ENCODE data around the gene BICDL1.

BICDL1 gene

GRCh38 chr12:120106151-120106550, 117.1 kb downstream of the BICDL1 start:
- DNase-seq (ENCODE audit: low read depth) = no peak
- H3K4me3 ChIP-seq (ENCODE audit: low read depth, low read length) = no peak overlapping the region
- TF ChIP-seq, protein P1, sequence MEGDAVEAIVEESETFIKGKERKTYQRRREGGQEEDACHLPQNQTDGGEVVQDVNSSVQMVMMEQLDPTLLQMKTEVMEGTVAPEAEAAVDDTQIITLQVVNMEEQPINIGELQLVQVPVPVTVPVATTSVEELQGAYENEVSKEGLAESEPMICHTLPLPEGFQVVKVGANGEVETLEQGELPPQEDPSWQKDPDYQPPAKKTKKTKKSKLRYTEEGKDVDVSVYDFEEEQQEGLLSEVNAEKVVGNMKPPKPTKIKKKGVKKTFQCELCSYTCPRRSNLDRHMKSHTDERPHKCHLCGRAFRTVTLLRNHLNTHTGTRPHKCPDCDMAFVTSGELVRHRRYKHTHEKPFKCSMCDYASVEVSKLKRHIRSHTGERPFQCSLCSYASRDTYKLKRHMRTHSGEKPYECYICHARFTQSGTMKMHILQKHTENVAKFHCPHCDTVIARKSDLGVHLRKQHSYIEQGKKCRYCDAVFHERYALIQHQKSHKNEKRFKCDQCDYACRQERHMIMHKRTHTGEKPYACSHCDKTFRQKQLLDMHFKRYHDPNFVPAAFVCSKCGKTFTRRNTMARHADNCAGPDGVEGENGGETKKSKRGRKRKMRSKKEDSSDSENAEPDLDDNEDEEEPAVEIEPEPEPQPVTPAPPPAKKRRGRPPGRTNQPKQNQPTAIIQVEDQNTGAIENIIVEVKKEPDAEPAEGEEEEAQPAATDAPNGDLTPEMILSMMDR (conservative IDR thresholded peaks at IDR 0.05; ENCODE audit: low read depth, low read length) = no peak

DNA sequence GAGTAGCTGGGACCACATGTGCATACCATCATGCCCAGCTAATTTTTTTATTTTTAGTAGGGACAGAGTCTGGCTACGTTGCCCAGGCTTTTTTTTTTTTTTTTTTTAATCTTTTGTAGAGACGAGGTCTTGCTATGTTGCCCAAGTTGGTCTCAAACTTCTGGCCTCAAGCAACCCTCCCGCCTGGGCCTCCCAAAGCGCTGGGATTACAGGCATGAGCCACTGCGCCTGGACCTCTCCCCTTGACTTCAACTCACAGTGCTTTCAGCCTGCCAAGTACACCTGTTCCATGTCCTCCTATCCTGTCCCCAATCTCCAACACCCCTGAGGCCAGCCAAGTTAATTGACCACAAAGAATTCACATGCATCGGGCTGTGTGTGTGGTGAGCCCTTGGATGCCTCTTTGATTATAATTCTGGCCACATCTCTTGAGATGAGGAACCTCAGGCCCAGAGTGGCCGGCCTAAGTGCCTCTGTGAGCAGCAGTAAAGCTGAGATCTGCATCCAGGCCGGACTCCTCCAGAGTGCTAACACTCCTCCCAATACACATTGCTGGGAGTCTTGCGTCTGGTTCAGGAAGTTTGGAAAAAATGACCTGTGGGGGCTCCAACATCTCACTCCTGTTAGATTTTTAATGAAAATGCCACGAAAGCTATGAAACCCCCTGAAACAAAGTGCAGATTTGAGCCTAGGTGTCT, 120.7 kb downstream of the BICDL1 start:
- DNase-seq (ENCODE audit: low read depth) = no peak
- TF ChIP-seq, protein P1 (conservative IDR thresholded peaks at IDR 0.05; ENCODE audit: low read depth, low read length) = no peak

DNA sequence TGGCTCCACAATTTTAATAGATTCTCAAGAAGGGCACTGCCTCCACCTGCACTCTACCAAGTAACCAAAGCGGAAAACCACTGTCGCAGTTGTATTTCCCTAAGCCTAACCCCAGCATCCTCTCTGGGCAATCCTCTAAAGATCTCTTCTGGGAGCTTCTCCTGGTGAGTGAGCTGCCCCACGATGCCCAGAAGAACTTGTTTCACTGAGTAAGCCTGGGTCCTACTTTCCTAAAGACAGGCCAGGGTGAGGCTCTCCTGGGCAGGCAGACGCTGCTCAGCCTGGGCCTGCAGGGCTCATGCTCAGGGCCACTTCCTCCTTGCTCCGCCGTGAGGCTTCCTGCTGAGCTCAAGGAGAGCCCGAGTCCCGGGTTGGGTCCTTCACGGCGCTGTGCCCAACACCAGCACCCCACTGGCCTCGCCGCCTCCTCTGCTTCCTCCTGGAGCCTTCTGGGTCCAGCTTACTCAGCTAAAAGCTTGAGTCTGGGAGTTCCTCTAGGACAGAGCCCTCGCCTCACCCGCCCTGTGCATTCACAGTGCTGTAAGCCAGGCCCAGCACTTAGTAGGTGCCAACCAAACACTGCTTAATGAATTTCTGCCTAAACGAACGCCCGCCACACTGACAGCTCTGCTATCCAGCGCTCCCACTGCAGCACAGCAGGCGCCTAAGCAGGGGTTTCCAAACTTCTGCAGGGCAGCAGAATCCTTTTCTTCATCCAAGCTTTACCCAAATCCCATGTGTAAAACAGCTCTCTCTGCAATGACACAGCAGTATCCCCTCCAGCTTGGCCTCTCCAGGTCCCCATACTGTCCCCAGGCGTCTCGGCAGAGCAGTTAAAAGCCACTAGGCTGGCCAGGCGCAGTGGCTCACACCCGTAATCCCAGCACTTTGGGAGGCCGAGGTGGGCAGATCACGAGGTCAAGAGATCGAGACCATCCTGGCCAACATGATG, 121.8 kb downstream of the BICDL1 start:
- no peak overlapping the region for H3K4me3 ChIP-seq (ENCODE audit: low read depth, low read length)
- TF ChIP-seq, protein P1 (conservative IDR thresholded peaks at IDR 0.05; ENCODE audit: low read depth, low read length) = no peak
- peak; percentile 53 for DNase-seq (ENCODE audit: low read depth)

More for the DNA sequence above, 120.7 kb downstream of the BICDL1 start:
- no peak overlapping the region for H3K4me3 ChIP-seq (ENCODE audit: low read depth, low read length)

DNA sequence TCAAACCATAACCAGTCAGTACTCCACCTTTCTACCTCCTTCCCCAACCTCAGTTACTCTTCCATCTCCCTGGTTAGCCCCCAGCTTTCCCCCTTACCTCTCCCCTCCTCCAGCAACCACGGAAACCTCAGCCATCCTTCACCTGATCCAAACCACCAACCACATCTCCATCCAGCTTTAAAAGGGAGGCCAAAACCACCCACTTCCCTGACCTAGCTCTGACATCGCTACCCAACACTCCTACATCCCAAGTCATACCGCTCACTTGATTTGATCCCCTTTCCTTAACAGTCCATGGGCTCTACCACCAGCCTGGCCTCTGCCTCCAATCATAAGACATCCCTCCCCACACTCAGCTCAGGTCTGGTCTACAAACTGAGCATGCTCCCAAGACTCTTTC, 126.0 kb downstream of the BICDL1 start:
- no peak for DNase-seq (ENCODE audit: low read depth)
- peak overlapping the region; percentile 95 for H3K4me3 ChIP-seq (ENCODE audit: low read depth, low read length)
- TF ChIP-seq, protein P1 (conservative IDR thresholded peaks at IDR 0.05; ENCODE audit: low read depth, low read length) = no peak

DNA sequence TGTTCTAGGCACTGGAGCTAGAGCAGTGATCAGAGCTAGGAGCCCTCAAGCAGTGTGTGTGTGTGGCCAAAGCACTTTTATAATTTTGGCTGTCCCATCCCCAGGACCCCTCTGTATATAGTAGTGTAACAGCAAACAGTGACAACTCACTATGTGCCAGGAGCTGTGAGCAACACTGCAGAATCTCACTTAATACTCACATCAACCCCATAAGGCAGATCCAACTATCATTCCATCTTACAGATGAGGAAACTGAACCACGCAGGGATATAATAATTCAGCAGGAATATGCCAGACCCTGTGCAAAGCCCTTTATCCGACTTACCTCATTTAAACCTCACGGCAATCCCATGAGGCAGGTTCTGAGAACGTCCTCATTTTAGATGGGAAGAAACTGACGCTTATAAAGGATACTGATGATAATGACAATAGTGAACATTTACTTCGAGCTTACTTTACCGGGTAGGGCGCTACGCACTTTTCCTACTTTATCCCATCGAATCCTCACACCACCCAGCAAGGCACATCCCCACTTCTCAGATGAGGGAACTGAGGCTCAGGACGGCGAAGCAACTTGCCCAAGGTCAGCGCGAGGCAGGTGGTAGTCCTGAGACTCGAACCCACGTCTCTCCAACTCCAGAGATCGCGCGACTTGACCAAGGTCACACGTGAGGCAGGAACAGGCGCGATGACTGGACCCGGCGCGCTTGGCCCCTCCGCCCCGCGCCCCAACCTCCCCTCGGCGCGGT, 126.8 kb downstream of the BICDL1 start:
- DNase-seq (ENCODE audit: low read depth) = peak; percentile 50
- TF ChIP-seq, protein P1 (conservative IDR thresholded peaks at IDR 0.05; ENCODE audit: low read depth, low read length) = no peak
- H3K4me3 ChIP-seq (ENCODE audit: low read depth, low read length) = peak overlapping the region; percentile 95

DNA sequence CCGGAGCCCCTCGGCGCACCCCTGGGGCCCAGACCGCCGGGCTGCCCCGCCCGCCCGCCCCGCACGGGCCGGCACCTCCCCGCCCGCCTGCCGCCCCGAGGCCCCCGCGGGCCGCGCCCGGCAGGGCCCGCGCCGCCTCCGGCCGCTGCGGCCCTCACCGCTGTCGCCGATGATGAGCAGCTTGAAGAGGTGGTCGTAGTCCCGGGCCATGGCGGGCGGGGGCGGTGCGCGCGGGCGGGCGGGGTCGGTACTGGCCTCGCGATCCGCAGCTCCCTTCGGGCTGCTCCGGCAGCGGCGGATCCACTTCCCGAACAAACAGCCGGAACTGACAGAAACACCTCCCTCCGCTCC, 127.4 kb downstream of the BICDL1 start, which contains the start of gene RAB35:
TSS of gene RAB35 (minus strand) at position 313 of the 351 bp plus-strand sequence. CDS start at position 210, 103 bp downstream.
- TF ChIP-seq, protein P1 (conservative IDR thresholded peaks at IDR 0.05; ENCODE audit: low read depth, low read length) = no peak
- peak within 1 kb of the TSS; percentile 95 for H3K4me3 ChIP-seq (ENCODE audit: low read depth, low read length)
- DNase-seq (ENCODE audit: low read depth) = no peak
